Suprapubic skin (tissue), 4 donors: ENCODE results near the gene CCDC38. TPM values are rescaled to one million over a fixed set of nuclear protein-coding genes. Genes with fewer than 3 reads are reported as not detected.
"Not testable (repeated sequence)": the region's sequence is repeated elsewhere in the genome, so short reads cannot be mapped to it uniquely, and the experiment has no call there.

Experiments used
- DNase-seq, 2 donors: peaks; one replicate each; pipeline ENCODE4 v3.0.0-alpha.2; 2019; ENCODE audit warnings: low spot score in 2 of 2
- H3K27ac ChIP-seq: fragments of 200-600 bp; sonication (generic); one replicate; pipeline ENCODE4 v1.5.1; 2019
- H3K27me3 ChIP-seq: fragments of 200-600 bp; sonication (generic); one replicate; pipeline ENCODE4 v1.5.1; 2019
- H3K36me3 ChIP-seq: fragments of 200-600 bp; sonication (generic); one replicate; pipeline ENCODE4 v1.5.1; 2019
- H3K4me1 ChIP-seq: fragments of 200-600 bp; sonication (generic); one replicate; pipeline ENCODE4 v1.5.1; 2019
- H3K4me3 ChIP-seq: fragments of 200-600 bp; sonication (generic); one replicate; pipeline ENCODE4 v1.5.1; 2019; ENCODE audit warnings: mild to moderate bottlenecking
- H3K9me3 ChIP-seq: fragments of 200-600 bp; sonication (generic); one replicate; pipeline ENCODE4 v1.5.1; 2019
- EP300 ChIP-seq: sonication (generic); formaldehyde crosslinking; IDR thresholded peaks from one replicate; pipeline ENCODE4 v1.6.1; 2017; ENCODE audit warnings: antibody characterized with exemption
- POLR2A ChIP-seq, 2 donors: fragments of 450-650 bp; IDR thresholded peaks; one replicate each; pipeline ENCODE4 v1.6.1; 2017; ENCODE audit warnings: antibody characterized with exemption in 2 of 2, mild to moderate bottlenecking in 2 of 2, moderate library complexity in 2 of 2
- POLR2AphosphoS5 ChIP-seq, 3 donors: sonication (generic); formaldehyde crosslinking; IDR thresholded peaks; one replicate each; pipeline ENCODE4 v1.6.1; 2017; ENCODE audit warnings: antibody characterized with exemption in 3 of 3
- WGBS: methylation state at CpG from one replicate; pipeline ENCODE4 v1.1.5; 2018; 5-methylcytosine and 5-hydroxymethylcytosine counted together
- total RNA-seq, 4 donors: library from RNA; depleted of rRNA; stranded (reverse); fragments of >200 nt; gene quantifications; one replicate each; pipeline ENCODE4 v1.1.0, GENCODE V29; 2016
- TF ChIP-seq, protein P1 (sequence below), 2 donors: fragments of 200-600 bp in 1 of 2; fragments of 450-650 bp in 1 of 2; sonication (generic) in 1 of 2; IDR thresholded peaks; one replicate each; pipeline ENCODE4 v1.5.1; 2016 to 2019; ENCODE audit warnings: antibody characterized with exemption in 2 of 2, mild to moderate bottlenecking in 1 of 2, moderate library complexity in 1 of 2

Gene CCDC38
- total RNA-seq, 4 donors from 2014 or later = 0.29 TPM; not detected in 3

DNA sequence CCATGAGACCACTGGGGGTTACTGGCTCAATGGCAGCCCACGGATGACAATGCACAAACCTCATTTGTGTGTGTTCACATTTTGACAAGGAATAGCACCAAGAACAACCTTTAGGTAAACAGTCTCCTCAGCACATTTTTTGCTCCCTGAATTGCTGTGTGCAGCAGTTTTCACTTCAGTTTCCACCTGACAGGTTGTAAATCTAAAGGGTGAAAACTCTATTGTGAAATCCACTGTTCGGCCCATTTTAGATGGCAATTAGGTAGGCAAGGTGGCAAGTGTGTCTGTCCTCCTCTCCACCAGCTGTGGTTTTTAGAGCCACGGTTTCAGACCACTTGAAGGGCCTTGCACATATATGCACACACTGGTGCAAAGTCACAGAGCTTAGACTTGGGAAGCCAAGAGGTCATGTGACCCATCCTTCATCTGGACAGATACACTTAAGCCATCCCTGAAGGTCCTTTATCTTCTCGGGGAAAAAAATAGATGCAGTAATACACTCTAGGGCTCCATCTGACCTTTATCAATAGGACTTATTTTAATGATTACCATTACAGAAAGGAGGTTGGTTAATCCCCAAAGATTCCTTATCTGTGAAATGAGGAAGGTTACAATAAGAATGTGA lies 30.5 kb upstream of the CCDC38 start:
- WGBS = 67% methylated on average over 4 of the region's 4 CpGs
- no peak overlapping the region for H3K4me3 ChIP-seq
- H3K27me3 ChIP-seq = no peaks in the 10 kb centered on the region
- H3K36me3 ChIP-seq = no peaks in the 10 kb centered on the region
- no peak for DNase-seq
- no peak overlapping the region for H3K27ac ChIP-seq
- no peaks in the 10 kb centered on the region for H3K4me1 ChIP-seq
- no peaks in the 10 kb centered on the region for H3K9me3 ChIP-seq
- no peak for TF ChIP-seq POLR2AphosphoS5 (IDR thresholded peaks at IDR 0.05)
- no peak for TF ChIP-seq EP300
- no peak for TF ChIP-seq POLR2A (IDR thresholded peaks at IDR 0.05)
- TF ChIP-seq, protein P1, sequence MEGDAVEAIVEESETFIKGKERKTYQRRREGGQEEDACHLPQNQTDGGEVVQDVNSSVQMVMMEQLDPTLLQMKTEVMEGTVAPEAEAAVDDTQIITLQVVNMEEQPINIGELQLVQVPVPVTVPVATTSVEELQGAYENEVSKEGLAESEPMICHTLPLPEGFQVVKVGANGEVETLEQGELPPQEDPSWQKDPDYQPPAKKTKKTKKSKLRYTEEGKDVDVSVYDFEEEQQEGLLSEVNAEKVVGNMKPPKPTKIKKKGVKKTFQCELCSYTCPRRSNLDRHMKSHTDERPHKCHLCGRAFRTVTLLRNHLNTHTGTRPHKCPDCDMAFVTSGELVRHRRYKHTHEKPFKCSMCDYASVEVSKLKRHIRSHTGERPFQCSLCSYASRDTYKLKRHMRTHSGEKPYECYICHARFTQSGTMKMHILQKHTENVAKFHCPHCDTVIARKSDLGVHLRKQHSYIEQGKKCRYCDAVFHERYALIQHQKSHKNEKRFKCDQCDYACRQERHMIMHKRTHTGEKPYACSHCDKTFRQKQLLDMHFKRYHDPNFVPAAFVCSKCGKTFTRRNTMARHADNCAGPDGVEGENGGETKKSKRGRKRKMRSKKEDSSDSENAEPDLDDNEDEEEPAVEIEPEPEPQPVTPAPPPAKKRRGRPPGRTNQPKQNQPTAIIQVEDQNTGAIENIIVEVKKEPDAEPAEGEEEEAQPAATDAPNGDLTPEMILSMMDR (IDR thresholded peaks at IDR 0.05) = no peak

DNA sequence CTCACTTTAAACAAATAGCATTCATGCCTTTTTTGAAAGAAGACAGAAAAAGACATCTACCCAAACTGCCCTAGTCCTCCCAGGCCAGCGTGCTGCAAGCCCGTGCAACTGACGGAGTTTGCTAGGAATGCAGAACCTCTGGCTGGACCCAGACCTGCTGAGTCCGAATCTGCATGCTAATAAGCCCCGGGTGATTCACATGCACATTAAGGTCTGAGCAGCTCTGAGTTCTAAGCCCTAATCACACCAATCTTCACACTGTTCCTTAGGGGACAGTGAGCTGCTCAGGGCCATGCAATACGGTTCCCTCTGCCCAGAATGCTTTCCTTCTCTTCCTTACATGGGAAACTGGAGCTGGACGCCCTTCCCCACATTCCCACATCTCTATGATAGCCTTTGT lies 28.5 kb upstream of the CCDC38 start:
- Histone ChIP-seq H3K4me1 (no peaks in the 10 kb centered on the region), H3K36me3 (no peaks in the 10 kb centered on the region), H3K4me3 (no peak overlapping the region), H3K27me3 (no peaks in the 10 kb centered on the region), H3K27ac (no peak overlapping the region), H3K9me3 (no peaks in the 10 kb centered on the region)
- DNase-seq = no peak
- no peak for TF ChIP-seq POLR2AphosphoS5 (IDR thresholded peaks at IDR 0.05)
- TF ChIP-seq, protein P1 (IDR thresholded peaks at IDR 0.05) = no peak
- no peak for TF ChIP-seq POLR2A (IDR thresholded peaks at IDR 0.05)
- TF ChIP-seq EP300 = no peak
- WGBS = 56% methylated on average over 7 of the region's 7 CpGs

DNA sequence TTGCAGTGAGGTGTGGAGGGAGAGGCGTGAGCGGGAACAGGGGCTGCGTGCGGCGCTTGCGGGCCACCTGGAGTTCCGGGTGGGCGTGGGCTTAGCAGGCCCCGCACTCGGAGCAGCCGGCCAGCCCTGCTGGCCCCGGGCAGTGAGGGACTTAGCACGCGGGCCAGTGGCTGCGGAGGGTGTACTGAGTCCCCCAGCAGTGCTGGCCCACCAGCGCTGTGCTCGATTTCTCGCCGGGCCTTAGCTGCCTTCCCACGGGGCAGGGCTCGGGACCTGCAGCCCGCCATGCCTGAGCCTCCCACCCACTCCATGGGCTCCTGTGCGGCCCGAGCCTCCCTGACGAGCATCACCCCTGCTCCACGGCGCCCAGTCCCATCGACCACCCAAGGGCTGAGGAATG lies 26.7 kb upstream of the CCDC38 start:
- H3K27me3 ChIP-seq, H3K36me3 ChIP-seq, DNase-seq, H3K27ac ChIP-seq, H3K4me1 ChIP-seq, H3K9me3 ChIP-seq, H3K4me3 ChIP-seq: not testable (repeated sequence)
- 97% methylated on average over 6 of the region's 28 CpGs for WGBS

DNA sequence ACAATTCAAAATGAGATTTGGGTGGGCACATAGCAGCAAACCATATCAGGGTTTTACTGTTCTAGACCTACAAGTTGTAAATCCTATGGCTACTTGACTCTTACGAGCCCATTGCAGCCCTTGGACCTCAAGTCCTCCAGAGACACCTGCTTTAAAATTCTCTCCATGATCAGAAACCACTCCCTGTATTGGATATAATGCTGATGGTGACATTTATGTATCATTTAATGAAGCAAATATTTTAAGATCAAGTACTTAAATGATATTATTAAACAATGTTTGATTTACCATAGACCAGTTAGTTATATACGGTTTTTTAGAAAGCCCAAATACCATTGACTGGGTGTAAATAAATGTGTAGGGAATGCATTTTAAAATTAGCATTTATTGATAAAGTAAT lies 24.9 kb upstream of the CCDC38 start:
- TF ChIP-seq POLR2A (IDR thresholded peaks at IDR 0.05) (no peak), POLR2AphosphoS5 (IDR thresholded peaks at IDR 0.05) (no peak), EP300 (no peak)
- TF ChIP-seq, protein P1 (IDR thresholded peaks at IDR 0.05) = no peak
- H3K27ac ChIP-seq = no peak overlapping the region
- no peak for DNase-seq
- 98% methylated on average over 2 of the region's 2 CpGs for WGBS
- no peaks in the 10 kb centered on the region for H3K4me1 ChIP-seq
- H3K4me3 ChIP-seq = no peak overlapping the region
- H3K36me3 ChIP-seq = no peaks in the 10 kb centered on the region
- no peaks in the 10 kb centered on the region for H3K9me3 ChIP-seq
- H3K27me3 ChIP-seq = no peaks in the 10 kb centered on the region

DNA sequence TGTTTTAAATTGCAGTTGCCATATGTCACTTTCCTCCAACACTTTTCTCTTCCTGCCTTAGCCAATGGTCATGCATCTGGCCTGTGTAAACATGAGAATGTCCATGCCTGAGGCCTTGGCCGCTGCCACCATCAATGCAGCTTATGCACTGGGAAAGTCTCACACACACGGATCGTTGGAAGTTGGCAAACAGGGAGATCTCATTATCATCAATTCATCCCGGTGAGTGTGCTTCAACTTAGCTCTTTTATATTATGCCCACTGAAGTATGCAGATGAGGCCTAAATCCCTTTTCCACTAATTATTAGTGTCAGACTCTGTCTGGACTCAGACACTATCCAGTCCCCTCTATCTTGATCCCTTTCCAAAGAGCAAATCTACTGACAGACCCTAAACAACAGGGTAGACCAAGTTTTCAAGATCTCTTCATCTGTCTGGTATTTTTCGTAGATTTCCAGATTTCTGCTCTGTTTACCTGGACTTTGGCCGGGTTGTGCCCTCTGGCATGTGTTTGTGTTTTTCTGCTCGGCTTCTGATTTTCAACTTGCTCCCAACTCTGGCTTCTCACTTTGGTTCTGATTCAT lies 24.0 kb upstream of the CCDC38 start:
- TF ChIP-seq, protein P1 (IDR thresholded peaks at IDR 0.05) = no peak
- TF ChIP-seq POLR2A (IDR thresholded peaks at IDR 0.05) (no peak), POLR2AphosphoS5 (IDR thresholded peaks at IDR 0.05) (no peak), EP300 (no peak)
- Histone ChIP-seq H3K27me3 (no peaks in the 10 kb centered on the region), H3K27ac (no peak overlapping the region), H3K36me3 (no peaks in the 10 kb centered on the region), H3K4me1 (no peaks in the 10 kb centered on the region), H3K4me3 (no peak overlapping the region), H3K9me3 (no peaks in the 10 kb centered on the region)
- WGBS = 82% methylated on average over 7 of the region's 7 CpGs
- no peak for DNase-seq
